HG02970 (cell line): ENCODE measurements around the gene ADAMTS17.

Source experiments
- ATAC-seq: cut with Tn5 transposase; IDR thresholded peaks from one replicate; pipeline ENCODE4 v1.9.1; 2021; ENCODE audit warnings: mild to moderate bottlenecking, moderate library complexity, moderate number of reproducible peaks; ENCODE audit not compliant: unreplicated experiment, low FRiP score

ADAMTS17 gene

GRCh38 chr15:100207053-100207452, 134.7 kb downstream of the ADAMTS17 start:
- ATAC-seq = no peak

DNA sequence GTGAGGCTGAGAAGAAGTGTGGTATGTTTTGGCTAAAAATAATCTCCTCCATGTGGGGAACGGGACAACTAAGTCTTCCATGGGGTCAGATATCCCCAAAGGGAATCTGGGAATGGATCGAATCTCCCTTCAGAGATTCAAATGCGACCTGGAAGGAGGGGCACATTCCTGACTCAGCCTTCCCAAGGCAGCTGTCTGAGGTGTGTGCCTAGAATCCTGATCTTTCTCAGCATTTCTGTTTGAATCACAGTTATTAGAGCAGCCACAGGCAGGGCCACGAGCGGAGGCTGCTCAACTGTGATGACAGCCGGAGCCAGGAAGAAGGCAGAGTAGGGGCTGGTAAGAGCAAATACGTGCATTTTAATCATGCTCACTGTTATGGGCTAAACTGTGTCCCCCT, 135.1 kb downstream of the ADAMTS17 start:
- ATAC-seq = no peak

- no peak for ATAC-seq
These were observed 136.1 kb downstream of the ADAMTS17 start for GRCh38 chr15:100205549-100206295.

DNA sequence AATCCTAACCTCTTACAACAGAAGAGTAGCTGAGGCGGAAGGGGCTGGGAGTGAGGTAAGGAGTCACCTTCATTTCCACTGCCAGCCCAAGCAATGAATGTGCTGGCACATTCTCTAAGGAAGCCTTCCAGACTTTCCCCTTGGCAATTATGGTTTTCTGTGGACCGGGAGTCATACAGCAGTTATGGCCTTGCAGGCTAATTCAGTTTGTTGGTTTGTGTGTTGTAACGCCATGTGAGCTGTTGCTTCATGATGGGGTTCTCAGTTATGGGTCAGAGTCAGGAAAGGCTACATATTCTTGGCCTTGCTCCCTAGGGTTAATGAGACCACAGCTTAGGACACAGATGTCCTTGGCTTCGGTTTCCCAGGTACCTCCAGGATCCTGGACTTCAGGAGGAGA, 137.0 kb downstream of the ADAMTS17 start:
- ATAC-seq = no peak

- ATAC-seq = no peak
These were observed 137.6 kb downstream of the ADAMTS17 start for GRCh38 chr15:100204211-100204610.

GRCh38 chr15:100202309-100202960, 139.3 kb downstream of the ADAMTS17 start:
- no peak for ATAC-seq

DNA sequence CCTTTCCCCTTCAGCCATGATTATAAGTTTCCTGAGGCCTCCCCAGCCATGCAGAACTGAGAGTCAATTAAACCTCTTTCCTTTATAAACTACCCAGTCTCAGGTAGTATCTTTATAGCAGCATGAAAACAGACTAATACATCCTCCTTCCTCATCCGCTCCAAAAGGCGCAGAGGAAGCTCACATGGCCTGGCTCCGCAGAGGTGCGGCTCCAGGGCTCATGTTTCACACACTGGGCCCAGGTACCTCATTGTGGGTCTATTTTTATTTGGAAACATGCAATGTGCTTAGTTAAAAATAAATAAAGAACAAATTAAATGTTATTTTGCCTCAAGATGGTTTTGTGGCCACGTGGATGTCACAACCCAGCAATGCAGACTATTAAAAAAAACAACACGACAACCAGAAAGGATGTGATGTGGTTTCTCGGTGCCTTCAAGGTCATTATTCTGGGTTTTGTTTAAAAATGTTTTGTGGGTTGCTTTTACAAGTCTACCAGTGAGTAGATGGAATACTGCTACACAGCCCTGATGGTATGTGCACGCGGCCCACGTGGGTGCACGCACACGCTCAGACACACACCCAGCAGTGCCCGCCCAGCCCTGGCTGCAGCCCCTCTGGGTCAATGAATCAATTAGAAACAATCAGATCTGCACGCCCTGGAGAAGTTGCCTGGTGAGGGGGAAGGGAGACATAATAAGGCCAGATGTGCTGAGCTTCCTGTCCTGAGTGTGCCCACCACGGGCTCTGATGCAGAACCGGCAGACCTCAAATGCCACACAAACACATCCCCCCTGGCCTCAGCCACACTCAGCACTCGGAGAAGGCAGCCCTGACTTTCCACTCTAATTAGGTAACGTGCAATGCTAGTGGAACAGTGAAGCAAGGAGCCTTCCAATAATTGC, 140.1 kb downstream of the ADAMTS17 start:
- no peak for ATAC-seq

DNA sequence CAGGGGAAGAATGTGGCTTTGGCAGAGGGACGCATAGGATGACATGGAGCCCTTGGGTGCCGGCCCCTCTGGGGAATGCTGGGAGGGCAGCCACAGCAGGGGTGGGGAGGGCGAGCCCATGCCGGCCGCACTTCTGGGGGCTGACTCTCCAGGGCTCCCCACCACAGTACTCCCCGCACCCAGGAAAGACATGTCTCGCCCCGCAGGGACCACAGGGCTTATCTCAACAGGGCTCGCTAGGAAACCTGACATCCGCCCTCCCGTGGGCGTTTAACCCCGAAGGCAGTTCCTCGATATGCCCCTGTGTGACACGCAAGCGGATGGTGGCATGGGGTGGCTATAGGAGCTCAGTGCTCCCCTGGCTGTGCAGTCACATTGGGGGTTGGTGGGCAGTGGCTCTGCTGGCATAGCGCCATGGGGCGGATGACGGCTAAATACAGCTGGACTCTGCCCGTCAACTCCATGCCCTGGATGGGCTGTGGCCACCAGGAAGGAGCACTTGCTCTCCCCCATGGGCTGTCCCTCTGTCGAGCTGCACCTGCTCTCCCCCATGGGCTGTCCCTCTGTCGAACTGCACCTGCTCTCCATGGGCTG, 141.4 kb downstream of the ADAMTS17 start:
- no peak for ATAC-seq

DNA sequence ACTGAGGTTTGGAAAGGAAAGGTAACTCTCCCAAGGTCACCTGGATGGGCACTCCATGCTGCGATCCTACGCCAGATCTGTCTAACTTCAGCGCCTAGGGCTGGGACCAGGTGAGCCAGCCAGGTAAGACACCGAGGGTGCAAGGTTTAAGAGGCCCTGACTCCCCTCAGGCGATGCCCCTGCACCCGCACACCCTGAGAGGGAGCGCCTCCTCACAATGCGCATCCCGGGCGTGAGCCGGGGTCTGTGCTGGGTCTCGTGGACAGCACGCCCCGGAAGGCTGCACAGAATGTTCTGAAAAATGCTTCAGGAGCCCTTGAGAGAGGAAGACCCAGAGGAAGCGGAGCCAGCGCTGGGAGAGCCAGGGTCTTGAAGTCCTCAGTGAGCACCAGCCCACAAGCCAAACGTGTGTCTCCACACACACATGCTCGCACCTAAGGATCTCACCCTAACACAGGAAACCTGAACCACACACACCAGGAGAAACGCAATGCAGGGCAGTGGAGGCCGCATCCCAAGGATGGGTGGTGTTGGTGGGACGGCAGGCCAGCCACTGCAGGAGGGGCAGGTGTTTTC, 142.0 kb downstream of the ADAMTS17 start:
- no peak for ATAC-seq

DNA sequence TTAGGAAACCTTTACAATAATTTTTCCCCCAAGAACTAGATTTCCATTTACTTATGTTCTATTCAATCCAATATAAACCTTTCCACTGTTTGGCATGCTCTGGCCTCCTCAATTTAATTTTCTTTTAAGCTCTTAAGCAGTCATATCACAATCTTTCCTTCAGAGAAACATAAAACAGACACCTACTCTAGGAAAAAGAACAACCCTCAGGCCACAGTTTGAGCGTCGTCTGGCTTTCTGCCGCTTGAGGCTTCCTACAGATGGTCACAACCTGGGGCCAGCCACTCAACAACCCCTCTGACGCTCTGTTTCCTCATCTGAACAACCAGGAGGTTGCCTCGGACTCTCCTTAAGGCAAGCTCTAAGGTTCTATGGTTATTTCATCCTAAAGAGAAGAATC, 143.3 kb downstream of the ADAMTS17 start:
- ATAC-seq = no peak

GRCh38 chr15:100196326-100197058, 145.3 kb downstream of the ADAMTS17 start:
- ATAC-seq = no peak

GRCh38 chr15:100194996-100195395, 146.8 kb downstream of the ADAMTS17 start:
- ATAC-seq = no peak

- ATAC-seq = no peak
These were observed 148.4 kb downstream of the ADAMTS17 start for GRCh38 chr15:100193277-100193860.

GRCh38 chr15:100192097-100193080, 149.4 kb downstream of the ADAMTS17 start:
- ATAC-seq = no peak

DNA sequence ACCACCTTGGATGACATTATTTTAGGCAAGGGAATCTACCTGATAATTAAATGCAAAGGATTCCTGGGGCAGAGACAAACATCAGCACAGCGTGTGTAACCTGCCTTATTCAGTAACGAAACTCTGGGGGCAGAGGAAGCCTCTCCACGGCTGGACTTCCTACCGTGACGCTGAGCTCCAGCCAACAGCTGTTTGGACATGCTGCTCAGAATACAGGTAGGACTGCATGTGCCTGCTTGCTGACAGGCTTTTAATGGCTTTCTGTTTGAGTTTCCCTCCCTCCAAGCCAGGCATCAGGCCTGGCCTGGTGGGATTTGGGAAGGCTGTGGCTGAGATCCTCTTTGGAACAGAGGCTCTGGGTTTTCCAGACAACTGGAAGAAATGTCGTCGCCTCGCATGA, 150.6 kb downstream of the ADAMTS17 start:
- ATAC-seq = no peak

DNA sequence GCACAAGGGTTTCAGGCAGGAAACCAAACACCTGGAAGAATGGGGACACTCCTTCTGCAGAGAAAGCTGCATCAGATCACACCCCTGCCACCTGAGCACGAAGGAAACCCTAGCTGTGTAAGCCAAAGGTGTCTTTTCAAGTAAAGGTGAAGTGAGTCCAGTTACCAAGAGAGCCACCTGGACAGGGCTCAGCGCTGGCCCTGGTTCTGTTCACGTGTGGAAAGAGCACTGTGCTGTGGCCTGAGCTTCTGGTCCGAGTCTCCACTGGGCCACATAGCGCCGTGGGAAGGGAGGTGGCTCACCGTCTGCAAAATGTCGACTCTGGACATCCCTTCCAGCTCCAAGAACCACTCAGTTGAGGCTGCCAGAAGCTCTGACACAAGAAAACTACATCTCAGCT, 151.1 kb downstream of the ADAMTS17 start:
- ATAC-seq = no peak

DNA sequence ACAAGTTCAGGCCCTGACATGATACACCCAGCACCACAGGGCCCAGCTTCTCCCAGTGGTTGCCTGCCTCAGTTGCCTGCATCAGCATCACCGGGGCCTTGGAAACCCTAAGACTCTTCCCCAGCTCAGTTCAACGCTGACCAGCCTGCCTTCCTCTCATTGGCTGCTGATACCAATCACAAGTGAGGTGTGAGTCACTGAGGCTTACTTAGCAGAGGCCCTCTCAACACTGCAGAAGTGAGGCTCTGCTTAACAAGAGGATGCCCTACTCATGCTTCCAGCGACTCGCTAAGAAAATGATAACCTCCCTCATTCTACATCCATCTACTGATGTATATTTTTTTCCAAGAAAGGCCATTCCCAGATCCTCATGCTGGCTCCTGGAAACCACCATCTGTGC, 151.9 kb downstream of the ADAMTS17 start:
- ATAC-seq = no peak

DNA sequence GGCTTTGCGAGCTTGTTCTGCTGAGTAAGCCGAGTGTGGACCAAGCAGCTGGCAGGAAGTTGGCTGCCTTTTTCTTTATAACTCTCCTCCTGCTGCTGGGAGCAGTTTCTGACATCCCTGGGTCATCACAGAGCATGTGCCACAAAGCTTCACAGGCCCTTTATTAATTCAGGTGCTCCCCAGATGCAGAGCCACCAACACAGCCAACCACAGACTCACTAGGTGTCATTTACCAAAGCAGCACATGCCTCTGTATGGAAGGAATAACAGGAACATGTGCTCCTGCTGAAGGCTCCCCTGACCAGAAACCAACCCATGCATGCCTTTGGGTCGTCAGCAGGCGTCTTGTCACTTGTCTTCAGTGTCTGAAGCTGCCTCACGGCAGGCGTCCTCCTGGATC, 152.5 kb downstream of the ADAMTS17 start:
- no peak for ATAC-seq
